Measurements from ENCODE around the gene OBSCN. TPM values are rescaled to one million over a fixed set of nuclear protein-coding genes. Genes with fewer than 3 reads are reported as not detected.

The OBSCN gene
- total RNA-seq, 1 donor from 2014 or later, result 10.2 TPM

DNA sequence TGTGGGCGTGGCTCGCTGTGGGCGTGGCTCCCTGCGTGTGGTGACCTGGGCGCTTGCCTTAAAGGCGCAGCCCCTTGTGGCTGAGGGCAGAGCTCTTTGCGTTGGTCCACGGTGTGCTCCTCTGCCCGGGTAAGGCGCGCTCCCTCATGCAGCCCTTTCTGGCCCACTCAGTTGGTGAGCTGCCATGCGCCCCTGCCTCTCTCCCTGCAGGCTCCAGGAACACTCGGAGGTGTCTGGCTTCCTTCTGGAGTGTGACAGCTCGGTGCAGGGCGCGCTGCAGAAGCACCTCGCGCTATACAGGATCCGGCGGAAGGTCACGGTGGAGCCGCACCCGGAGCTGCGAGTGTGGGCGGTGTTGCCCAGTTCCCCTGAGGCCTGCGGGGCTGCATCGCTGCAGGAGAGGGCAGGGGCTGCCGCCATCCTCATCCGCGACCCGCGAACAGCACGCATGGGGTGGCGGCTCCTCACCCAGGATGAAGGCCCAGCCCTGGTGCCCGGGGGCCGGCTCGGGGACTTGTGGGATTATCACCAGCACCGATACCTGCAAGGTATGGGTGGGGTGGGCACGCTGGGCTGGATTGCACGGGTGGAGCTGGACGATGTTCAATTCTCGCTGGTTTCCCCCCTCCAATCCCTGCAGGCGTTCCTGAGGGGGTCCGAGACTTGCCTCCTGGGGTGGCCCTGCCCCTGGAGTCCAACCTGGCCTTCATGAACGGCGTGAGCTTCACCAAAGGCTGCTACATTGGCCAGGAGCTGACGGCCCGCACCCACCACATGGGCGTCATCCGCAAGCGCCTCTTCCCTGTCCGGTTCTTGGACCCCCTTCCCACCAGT is 33.1 kb upstream of the OBSCN start:
- TF ChIP-seq, protein P1, sequence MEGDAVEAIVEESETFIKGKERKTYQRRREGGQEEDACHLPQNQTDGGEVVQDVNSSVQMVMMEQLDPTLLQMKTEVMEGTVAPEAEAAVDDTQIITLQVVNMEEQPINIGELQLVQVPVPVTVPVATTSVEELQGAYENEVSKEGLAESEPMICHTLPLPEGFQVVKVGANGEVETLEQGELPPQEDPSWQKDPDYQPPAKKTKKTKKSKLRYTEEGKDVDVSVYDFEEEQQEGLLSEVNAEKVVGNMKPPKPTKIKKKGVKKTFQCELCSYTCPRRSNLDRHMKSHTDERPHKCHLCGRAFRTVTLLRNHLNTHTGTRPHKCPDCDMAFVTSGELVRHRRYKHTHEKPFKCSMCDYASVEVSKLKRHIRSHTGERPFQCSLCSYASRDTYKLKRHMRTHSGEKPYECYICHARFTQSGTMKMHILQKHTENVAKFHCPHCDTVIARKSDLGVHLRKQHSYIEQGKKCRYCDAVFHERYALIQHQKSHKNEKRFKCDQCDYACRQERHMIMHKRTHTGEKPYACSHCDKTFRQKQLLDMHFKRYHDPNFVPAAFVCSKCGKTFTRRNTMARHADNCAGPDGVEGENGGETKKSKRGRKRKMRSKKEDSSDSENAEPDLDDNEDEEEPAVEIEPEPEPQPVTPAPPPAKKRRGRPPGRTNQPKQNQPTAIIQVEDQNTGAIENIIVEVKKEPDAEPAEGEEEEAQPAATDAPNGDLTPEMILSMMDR (IDR thresholded peaks at IDR 0.05), result no peak
- Mint-ChIP-seq H3K9me3 (ENCODE audit: low read depth) (no peaks in the 10 kb centered on the region), H3K27me3 (ENCODE audit: low read depth) (no peaks in the 10 kb centered on the region), H3K4me3 (ENCODE audit: unreplicated experiment) (no peak overlapping the region), H3K27ac (ENCODE audit: unreplicated experiment) (no peak overlapping the region), H3K36me3 (ENCODE audit: low read depth) (peaks cover 1% of the 10 kb centered on the region), H3K4me1 (ENCODE audit: low read depth) (peaks cover 15% of the 10 kb centered on the region)
- peak; percentile 92 for DNase-seq (ENCODE audit: low spot score)

GRCh38 chr1:228175316-228176023 is 32.4 kb upstream of the OBSCN start:
- no peak overlapping the region for H3K4me3 Mint-ChIP-seq (ENCODE audit: unreplicated experiment)
- H3K9me3 Mint-ChIP-seq (ENCODE audit: low read depth), result no peaks in the 10 kb centered on the region
- H3K27me3 Mint-ChIP-seq (ENCODE audit: low read depth), result no peaks in the 10 kb centered on the region
- H3K36me3 Mint-ChIP-seq (ENCODE audit: low read depth), result peaks cover 1% of the 10 kb centered on the region
- DNase-seq (ENCODE audit: low spot score), result peak; percentile 78
- peaks cover 15% of the 10 kb centered on the region for H3K4me1 Mint-ChIP-seq (ENCODE audit: low read depth)
- no peak overlapping the region for H3K27ac Mint-ChIP-seq (ENCODE audit: unreplicated experiment)
- TF ChIP-seq, protein P1 (IDR thresholded peaks at IDR 0.05), result no peak

GRCh38 chr1:228176024-228176395 is 31.8 kb upstream of the OBSCN start:
- Mint-ChIP-seq H3K4me1 (ENCODE audit: low read depth) (peaks cover 15% of the 10 kb centered on the region), H3K9me3 (ENCODE audit: low read depth) (no peaks in the 10 kb centered on the region), H3K4me3 (ENCODE audit: unreplicated experiment) (no peak overlapping the region), H3K27ac (ENCODE audit: unreplicated experiment) (no peak overlapping the region), H3K36me3 (ENCODE audit: low read depth) (peaks cover 1% of the 10 kb centered on the region), H3K27me3 (ENCODE audit: low read depth) (no peaks in the 10 kb centered on the region)
- TF ChIP-seq, protein P1 (IDR thresholded peaks at IDR 0.05), result no peak
- DNase-seq (ENCODE audit: low spot score), result no peak

- peaks cover 15% of the 10 kb centered on the region for H3K4me1 Mint-ChIP-seq (ENCODE audit: low read depth)
- peaks cover 1% of the 10 kb centered on the region for H3K36me3 Mint-ChIP-seq (ENCODE audit: low read depth)
- no peak overlapping the region for H3K4me3 Mint-ChIP-seq (ENCODE audit: unreplicated experiment)
- H3K27ac Mint-ChIP-seq (ENCODE audit: unreplicated experiment), result no peak overlapping the region
- DNase-seq (ENCODE audit: low spot score), result peak; percentile 81
- TF ChIP-seq, protein P1 (IDR thresholded peaks at IDR 0.05), result no peak
- no peaks in the 10 kb centered on the region for H3K9me3 Mint-ChIP-seq (ENCODE audit: low read depth)
- no peaks in the 10 kb centered on the region for H3K27me3 Mint-ChIP-seq (ENCODE audit: low read depth)
Observed at GRCh38 chr1:228176461-228177182, 31.2 kb upstream of the OBSCN start.

GRCh38 chr1:228177183-228177475 is 30.7 kb upstream of the OBSCN start:
- no peaks in the 10 kb centered on the region for H3K9me3 Mint-ChIP-seq (ENCODE audit: low read depth)
- no peak overlapping the region for H3K27ac Mint-ChIP-seq (ENCODE audit: unreplicated experiment)
- TF ChIP-seq, protein P1 (IDR thresholded peaks at IDR 0.05), result no peak
- DNase-seq (ENCODE audit: low spot score), result peak; percentile 54
- H3K27me3 Mint-ChIP-seq (ENCODE audit: low read depth), result no peaks in the 10 kb centered on the region
- H3K4me1 Mint-ChIP-seq (ENCODE audit: low read depth), result peaks cover 15% of the 10 kb centered on the region
- no peak overlapping the region for H3K4me3 Mint-ChIP-seq (ENCODE audit: unreplicated experiment)
- peaks cover 1% of the 10 kb centered on the region for H3K36me3 Mint-ChIP-seq (ENCODE audit: low read depth)
